Measurements from ENCODE around the gene PLPP4. TPM values are rescaled to one million over a fixed set of nuclear protein-coding genes. Genes with fewer than 3 reads are reported as not detected.

Gene PLPP4
- total RNA-seq, 1 donor from 2014 or later = 2.0 TPM

GRCh38 chr10:120459185-120459584 is 2.2 kb downstream of the PLPP4 start:
- peaks cover 12% of the 10 kb centered on the region for H3K27me3 Mint-ChIP-seq (ENCODE audit: unreplicated experiment)

GRCh38 chr10:120460186-120460585 is 3.2 kb downstream of the PLPP4 start:
- peaks cover 4% of the 10 kb centered on the region for H3K27me3 Mint-ChIP-seq (ENCODE audit: unreplicated experiment)
- no peaks in the 10 kb centered on the region for H3K36me3 Mint-ChIP-seq (ENCODE audit: unreplicated experiment)
- H3K4me3 Mint-ChIP-seq (ENCODE audit: unreplicated experiment) = no peak overlapping the region
- no peak for DNase-seq (ENCODE audit: extremely low spot score, unreplicated experiment)
- H3K9me3 Mint-ChIP-seq (ENCODE audit: unreplicated experiment) = no peaks in the 10 kb centered on the region
- no peak overlapping the region for H3K27ac Mint-ChIP-seq (ENCODE audit: unreplicated experiment)
- peaks cover 36% of the 10 kb centered on the region for H3K4me1 Mint-ChIP-seq (ENCODE audit: unreplicated experiment)
- TF ChIP-seq CTCF (IDR thresholded peaks at IDR 0.05) = no peak

More at GRCh38 chr10:120459185-120459584, 2.2 kb downstream of the PLPP4 start:
- TF ChIP-seq CTCF (IDR thresholded peaks at IDR 0.05) = no peak
- Mint-ChIP-seq H3K4me1 (ENCODE audit: unreplicated experiment) (peaks cover 34% of the 10 kb centered on the region), H3K4me3 (ENCODE audit: unreplicated experiment) (no peak overlapping the region), H3K9me3 (ENCODE audit: unreplicated experiment) (no peaks in the 10 kb centered on the region), H3K27ac (ENCODE audit: unreplicated experiment) (no peak overlapping the region), H3K36me3 (ENCODE audit: unreplicated experiment) (no peaks in the 10 kb centered on the region)
- no peak for DNase-seq (ENCODE audit: extremely low spot score, unreplicated experiment)

- Mint-ChIP-seq H3K4me3 (ENCODE audit: unreplicated experiment) (no peak overlapping the region), H3K4me1 (ENCODE audit: unreplicated experiment) (peaks cover 40% of the 10 kb centered on the region), H3K36me3 (ENCODE audit: unreplicated experiment) (no peaks in the 10 kb centered on the region), H3K27me3 (ENCODE audit: unreplicated experiment) (peaks cover 2% of the 10 kb centered on the region), H3K27ac (ENCODE audit: unreplicated experiment) (peak overlapping the region; percentile 53), H3K9me3 (ENCODE audit: unreplicated experiment) (no peaks in the 10 kb centered on the region)
- no peak for TF ChIP-seq CTCF (IDR thresholded peaks at IDR 0.05)
- no peak for DNase-seq (ENCODE audit: extremely low spot score, unreplicated experiment)
Observed at GRCh38 chr10:120460776-120461175, 3.7 kb downstream of the PLPP4 start.

DNA sequence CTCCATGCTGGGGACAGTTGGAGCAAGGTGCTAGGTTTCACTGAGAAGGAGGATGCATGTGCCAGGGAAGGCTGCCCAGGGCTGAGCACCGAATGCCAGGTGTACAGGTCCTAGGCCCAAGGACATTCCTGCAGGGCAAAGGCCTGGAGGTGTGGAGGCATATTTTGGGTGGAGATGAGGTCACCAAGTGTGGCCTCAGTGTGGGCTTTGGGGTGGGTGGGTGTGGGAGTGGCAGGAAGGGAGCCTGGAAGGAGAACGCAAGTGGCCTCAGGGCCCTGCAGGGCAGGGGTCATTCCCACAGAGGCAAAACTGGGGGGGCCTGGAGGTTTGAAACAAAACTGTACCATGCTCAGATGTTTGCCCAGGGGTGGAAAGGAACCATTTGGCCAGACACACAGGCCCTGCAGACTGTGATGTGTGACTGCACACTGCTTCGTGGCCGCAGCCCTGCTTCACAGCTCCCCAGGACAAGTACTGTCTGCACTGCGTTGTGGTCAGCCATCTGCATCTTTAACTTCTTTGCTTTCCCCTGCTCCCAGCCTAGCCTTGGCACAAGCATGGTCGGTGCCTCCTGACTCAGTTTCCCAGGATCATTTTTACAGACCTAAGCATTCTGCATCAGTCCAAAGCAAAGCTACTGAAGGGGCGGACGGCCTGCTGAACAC is 5.1 kb downstream of the PLPP4 start:
- Mint-ChIP-seq H3K36me3 (ENCODE audit: unreplicated experiment) (no peaks in the 10 kb centered on the region), H3K27ac (ENCODE audit: unreplicated experiment) (no peak overlapping the region), H3K4me1 (ENCODE audit: unreplicated experiment) (peaks cover 33% of the 10 kb centered on the region), H3K27me3 (ENCODE audit: unreplicated experiment) (no peaks in the 10 kb centered on the region), H3K4me3 (ENCODE audit: unreplicated experiment) (no peak overlapping the region), H3K9me3 (ENCODE audit: unreplicated experiment) (no peaks in the 10 kb centered on the region)
- TF ChIP-seq CTCF (IDR thresholded peaks at IDR 0.05) = no peak
- no peak for DNase-seq (ENCODE audit: extremely low spot score, unreplicated experiment)

DNA sequence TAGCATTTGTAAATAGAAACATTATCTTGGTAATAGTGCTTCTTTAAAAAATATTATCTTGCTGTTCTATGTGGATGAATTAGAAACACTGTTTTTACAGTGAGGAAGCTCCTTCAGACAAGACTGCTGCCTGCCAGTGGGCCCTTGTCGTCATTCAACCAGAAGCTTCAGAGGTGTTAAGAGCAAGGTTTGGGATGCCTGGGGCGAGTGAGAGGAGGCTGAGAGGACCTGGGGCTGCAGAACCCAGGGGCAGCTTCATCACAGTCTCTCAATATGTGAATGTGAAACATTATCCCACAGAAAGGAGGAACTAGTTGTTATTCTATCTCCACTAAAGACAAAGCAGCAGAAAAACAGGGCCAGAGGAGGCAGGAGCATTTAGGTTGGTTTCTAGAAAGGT is 8.1 kb downstream of the PLPP4 start:
- H3K9me3 Mint-ChIP-seq (ENCODE audit: unreplicated experiment) = no peaks in the 10 kb centered on the region
- TF ChIP-seq CTCF (IDR thresholded peaks at IDR 0.05) = no peak
- H3K36me3 Mint-ChIP-seq (ENCODE audit: unreplicated experiment) = no peaks in the 10 kb centered on the region
- H3K4me3 Mint-ChIP-seq (ENCODE audit: unreplicated experiment) = no peak overlapping the region
- H3K27me3 Mint-ChIP-seq (ENCODE audit: unreplicated experiment) = no peaks in the 10 kb centered on the region
- H3K27ac Mint-ChIP-seq (ENCODE audit: unreplicated experiment) = no peak overlapping the region
- H3K4me1 Mint-ChIP-seq (ENCODE audit: unreplicated experiment) = peaks cover 19% of the 10 kb centered on the region
- no peak for DNase-seq (ENCODE audit: extremely low spot score, unreplicated experiment)

Data from osteocyte (in vitro differentiated cells).